GM12892 (cell line): ENCODE measurements around the gene G3BP2.
"Not testable (repeated sequence)": the region's sequence is repeated elsewhere in the genome, so short reads cannot be mapped to it uniquely, and the experiment has no call there.

Experiments
- POLR2A ChIP-seq: IDR thresholded peaks from 2 replicates; pipeline ENCODE4 v1.6.1; 2011; ENCODE audit warnings: low read depth, low read length, control low read depth
- TAF1 ChIP-seq: IDR thresholded peaks from 2 replicates; pipeline ENCODE4 v1.6.1; 2011; ENCODE audit warnings: low read depth, mild to moderate bottlenecking, control low read depth, low read length, borderline replicate concordance

DNA sequence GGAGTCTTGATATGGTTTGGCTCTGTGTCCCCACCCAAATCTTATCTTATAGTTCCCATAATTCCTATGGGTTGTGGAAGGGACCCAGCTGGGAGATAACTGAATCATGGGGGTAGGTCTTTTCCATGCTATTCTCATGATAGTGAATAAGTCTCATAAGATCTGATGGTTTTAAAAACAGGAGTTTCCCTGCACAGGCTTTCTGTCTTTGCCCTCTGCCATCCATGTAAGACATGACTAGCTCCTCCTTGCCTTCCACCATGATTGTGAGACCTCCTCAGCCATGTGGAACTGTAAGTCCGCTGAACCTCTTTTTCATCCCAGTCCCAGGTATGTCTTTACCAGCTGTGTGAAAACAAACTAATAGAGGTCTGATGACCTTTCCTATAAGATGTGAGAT lies 13.9 kb upstream of the G3BP2 start:
- TF ChIP-seq POLR2A, TAF1: not testable (repeated sequence)
